ENCODE results near the gene DNAH11.

DNA sequence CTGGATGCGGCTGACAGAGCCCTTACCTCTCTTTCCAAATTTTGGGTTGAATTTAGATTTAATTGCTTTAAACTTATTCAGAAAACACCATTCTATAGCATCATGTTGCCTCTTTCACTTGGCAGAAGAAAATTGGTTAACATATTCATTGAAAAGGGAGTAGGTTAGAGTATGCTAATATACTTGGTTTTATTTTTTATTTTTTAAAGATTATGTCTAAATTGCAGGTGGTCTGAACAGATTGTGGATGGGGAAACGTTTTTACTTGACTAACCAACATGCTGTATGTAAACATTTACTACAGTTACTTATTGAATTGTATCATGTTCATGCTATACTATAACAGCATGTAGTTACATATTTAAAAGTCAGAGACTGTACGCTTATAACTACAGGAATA, 65.6 kb downstream of the DNAH11 start:
- TF ChIP-seq CTCF (IDR thresholded peaks at IDR 0.05) (no peak), POLR2AphosphoS5 (IDR thresholded peaks at IDR 0.05; ENCODE audit: insufficient read depth in 1 of 2, low read depth in 1 of 2) (no peak)

All from vagina (tissue), 2 donors.